ENCODE data around the gene TMEM127.

DNA sequence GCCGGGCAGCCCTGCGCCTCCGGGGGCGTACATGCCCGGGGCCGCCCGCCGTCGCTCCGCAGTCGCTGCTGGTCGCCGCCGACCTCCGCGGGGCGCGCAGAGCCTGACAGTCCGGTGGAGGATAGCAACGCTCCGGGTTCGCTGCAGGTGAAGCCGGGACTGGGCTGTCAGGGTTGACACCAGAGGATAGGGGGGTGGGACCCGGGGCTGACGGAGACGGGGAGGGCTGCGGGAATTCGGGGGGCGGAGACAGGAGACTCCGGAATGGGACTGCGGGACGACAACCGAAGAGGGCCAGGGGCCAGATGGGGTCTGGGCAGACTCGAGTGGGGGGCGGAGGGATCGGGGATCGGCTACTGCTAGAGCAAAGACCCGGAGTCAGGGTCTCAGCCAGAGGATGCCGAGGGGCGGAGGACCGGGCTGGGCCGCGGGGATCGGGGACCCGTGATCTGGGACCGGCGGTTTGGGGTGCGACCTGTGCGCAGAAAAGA is 403 bp downstream of the TMEM127 start:
- TF ChIP-seq EZH2phosphoT487 (IDR thresholded peaks at IDR 0.05; ENCODE audit: insufficient read depth, low read depth), result no peak
- TF ChIP-seq EZH2 (IDR thresholded peaks at IDR 0.05; ENCODE audit: insufficient read depth, poor library complexity, severe bottlenecking), result no peak
